HG02798 (cell line): ENCODE measurements around the gene FAM107B.

Source experiments
- ATAC-seq: cut with Tn5 transposase; IDR thresholded peaks from one replicate; pipeline ENCODE4 v1.9.1; 2021; ENCODE audit warnings: mild to moderate bottlenecking; ENCODE audit not compliant: unreplicated experiment, poor library complexity

FAM107B gene

DNA sequence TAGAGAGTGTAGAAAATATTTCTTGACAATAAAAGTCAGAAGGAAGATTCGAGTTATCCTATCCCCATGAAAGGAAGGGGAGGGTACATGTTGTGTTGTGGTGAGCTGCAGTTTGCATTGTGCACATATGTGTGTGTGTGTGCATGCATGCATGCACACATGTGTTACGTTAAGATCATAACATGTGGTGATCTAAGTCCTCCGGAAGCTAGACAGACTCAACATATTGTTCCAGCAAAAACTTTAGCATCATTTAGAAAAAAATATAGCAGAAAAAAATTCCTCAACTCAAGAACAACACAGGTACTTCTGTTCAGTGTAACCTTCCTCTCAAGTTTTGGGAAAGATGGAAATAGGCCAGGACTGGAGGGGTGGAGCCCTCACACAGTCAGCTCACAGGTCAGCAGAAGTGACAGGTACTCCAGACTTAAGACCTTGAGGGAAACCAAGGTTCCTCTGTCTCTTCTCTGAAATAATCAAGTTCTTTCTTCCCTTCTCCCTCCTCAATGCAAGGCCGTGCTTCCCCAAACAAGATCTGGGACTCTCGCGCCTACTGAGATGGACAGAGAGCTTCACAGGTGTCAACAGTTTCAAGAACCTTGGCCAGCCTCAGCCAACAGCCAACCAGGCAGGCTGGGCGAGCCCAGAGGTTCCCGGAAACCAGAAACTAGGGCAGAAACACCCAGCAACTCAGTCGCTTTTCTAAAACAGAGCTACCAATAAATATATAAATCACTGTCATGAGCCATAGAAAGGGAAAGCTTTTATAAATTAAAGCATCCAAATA, 205.2 kb downstream of the FAM107B start:
- no peak for ATAC-seq

GRCh38 chr10:14567421-14567820, 207.3 kb downstream of the FAM107B start:
- no peak for ATAC-seq

GRCh38 chr10:14566498-14566897, 208.2 kb downstream of the FAM107B start:
- no peak for ATAC-seq

DNA sequence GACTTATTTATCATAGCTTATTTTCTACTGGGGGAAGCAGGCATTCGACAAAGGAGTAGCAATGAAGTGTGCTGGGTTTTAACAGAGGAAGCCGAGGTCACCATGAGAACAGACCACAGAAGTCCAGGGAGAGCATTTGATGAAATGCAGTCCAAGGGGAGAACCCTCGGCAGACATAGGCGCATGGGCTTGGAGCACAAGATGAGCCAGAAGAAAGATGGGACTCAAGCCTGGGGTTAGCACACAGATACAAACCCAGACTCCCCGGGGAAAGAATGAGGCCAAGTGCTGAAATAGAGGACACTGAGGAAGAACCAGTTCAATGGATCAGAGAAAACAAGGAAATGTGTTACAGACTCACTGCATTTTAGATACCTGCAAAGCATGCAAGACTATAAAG, 209.5 kb downstream of the FAM107B start:
- ATAC-seq: no peak

GRCh38 chr10:14564268-14564744, 210.4 kb downstream of the FAM107B start:
- peak; percentile 35 for ATAC-seq

DNA sequence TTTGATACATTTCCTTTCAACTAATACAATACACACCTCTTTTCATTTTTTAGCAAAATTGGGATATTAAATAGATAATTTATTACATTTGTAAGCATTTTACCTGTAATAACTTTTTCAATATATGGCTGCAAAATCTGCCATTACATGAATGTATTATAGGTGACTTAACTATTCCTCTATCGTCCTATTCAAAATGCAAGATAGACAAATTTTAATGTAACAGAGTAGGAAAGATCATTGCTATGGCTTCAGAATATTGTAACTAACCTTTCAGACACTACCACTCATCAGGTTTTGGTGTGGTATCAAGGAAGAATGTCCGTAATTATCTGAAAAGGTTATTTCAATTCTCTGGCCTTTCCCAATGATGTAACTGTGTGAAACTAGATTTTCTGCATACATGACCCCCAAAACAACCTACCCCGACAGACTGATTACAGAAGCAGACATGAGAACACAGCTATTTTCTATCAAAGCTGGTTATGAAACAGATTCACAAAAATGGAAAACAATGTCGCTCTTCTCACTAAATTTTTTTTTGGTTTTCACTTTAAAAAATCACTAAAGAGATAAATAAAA, 211.2 kb downstream of the FAM107B start:
- ATAC-seq: no peak

GRCh38 chr10:14563076-14563336, 211.7 kb downstream of the FAM107B start:
- ATAC-seq: no peak

DNA sequence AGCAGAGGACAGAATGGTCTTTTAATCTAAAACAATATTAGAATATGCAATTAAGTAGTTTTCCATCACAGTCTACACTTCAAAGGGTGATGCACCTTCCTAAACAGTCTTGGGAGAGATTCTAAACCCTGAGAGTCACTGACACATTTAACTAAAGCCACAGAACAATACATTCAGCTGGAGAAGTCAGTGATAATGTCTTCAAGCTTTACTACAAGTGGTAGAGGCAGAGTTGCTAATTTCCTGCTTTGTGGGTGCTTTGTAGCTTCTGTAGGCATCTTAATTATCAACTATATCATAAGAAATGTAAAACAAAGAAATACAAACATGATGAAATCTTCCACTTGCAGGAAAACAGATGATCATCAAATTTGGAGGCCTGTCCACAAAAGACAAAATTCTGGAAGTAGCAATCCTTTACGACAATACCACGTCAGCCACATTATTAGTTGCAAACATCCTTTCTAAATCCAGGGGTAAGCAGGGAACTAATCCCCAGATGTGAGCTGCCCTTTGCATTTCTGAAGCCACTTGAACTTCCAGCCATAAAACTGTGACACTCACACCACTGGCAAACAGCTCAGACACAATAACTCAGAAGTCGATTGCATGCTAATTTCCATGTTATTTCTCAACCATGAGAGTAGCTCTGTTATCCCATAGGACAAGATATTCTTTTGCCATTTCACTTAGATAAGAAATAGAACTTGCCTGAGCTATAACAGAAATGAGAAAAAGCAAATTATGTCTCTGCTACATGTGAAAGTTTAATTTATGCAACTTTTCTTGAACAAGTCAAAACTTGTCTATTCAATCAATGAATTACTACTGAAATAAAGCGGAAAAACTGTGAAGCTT, 212.2 kb downstream of the FAM107B start:
- no peak for ATAC-seq

GRCh38 chr10:14560791-14561765, 213.6 kb downstream of the FAM107B start:
- ATAC-seq: no peak

DNA sequence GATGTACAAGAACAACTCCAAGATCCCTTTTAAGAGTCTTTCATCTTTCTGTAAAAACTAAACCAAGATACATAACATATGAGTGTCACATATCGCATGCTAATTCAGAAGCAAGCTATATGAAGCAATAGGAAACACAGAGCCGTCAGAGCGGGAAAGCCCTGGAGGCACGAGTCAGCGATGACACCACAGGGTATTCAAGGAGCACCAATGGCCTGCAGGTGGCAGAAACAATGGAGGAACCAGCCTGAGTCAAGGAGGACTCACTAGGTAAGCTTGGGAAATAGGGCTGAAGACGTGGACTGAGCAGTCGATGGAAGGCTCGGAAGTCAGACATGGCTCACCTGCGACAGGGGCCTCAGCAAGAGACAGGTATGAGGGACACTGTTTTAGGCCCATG, 214.4 kb downstream of the FAM107B start:
- ATAC-seq: no peak

- no peak for ATAC-seq
Measured at GRCh38 chr10:14558025-14558424, 216.7 kb downstream of the FAM107B start.

DNA sequence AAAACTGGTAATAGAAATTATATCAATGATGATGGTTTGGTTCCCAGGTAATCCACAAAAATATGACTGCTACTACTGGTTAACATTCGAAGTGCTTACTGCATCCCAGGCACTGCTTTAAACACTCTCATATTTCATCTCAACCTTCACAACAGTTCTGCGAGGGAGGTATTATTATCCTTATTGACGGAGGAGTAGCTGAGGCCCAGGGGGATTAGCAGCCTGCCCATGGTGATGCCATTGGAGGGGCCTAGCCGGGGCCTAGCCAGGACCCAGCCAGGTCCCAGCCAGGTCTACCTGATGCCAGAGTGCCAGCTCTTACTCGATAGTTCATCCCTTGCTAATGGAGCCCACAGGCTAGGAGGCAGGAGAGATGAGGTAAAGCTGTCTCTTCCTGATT, 217.1 kb downstream of the FAM107B start:
- no peak for ATAC-seq

GRCh38 chr10:14556285-14556956, 218.3 kb downstream of the FAM107B start:
- peak; percentile 66 for ATAC-seq

DNA sequence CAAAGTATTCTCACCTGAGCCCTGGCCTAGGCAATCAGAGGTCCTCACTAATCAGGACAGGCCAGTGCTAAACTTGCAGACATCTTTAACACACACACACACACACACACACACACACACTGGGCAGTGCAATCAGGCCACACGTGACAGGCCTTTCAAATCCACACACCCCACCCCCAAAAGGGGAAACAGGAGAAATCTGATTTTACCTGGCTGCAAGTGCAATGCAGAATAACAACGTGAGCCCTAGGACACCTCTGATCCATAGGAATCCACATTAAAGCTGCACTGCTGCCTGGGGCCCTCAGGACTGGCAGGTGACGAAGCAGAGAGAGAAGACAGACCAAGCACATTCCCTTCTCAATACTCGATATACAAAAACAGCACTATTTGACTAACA, 218.9 kb downstream of the FAM107B start:
- no peak for ATAC-seq

DNA sequence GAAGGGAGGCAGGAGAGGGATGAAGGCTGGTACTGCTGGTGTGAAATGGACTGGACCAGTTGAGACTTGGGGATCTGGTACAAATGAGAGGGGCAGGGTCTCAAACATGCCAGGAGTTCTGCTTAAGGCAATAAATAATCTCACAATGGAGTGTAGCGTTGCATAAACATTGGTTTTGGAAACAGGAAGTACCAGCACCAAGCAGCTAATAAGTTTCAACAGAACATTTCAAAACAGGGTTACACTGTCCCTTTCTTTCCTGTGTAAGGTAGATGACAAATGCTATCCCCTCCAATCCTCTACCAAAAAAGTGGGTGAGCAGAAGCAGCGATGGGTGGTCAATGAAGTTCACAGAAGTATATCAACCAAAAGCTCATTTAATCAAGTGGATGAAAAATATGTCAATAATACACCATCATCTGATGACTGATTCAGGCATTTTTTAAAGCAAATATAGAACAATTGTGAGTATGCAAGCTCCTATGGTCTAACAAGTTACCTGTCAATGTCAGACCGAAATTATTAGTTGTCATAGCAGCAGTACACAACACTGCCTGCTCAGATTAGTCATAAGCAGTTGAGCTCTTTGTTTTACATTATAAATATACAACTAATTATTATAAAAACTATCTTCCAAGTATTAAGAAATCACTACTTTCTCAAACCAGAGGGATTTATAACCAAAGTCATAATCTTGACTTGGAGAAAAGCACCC, 220.0 kb downstream of the FAM107B start:
- ATAC-seq: no peak

- ATAC-seq: no peak
Measured at GRCh38 chr10:14554091-14554490, 220.6 kb downstream of the FAM107B start.

- no peak for ATAC-seq
Measured at GRCh38 chr10:14553448-14553847, 221.2 kb downstream of the FAM107B start.

- no peak for ATAC-seq
Measured at GRCh38 chr10:14552015-14552414, 222.7 kb downstream of the FAM107B start.

DNA sequence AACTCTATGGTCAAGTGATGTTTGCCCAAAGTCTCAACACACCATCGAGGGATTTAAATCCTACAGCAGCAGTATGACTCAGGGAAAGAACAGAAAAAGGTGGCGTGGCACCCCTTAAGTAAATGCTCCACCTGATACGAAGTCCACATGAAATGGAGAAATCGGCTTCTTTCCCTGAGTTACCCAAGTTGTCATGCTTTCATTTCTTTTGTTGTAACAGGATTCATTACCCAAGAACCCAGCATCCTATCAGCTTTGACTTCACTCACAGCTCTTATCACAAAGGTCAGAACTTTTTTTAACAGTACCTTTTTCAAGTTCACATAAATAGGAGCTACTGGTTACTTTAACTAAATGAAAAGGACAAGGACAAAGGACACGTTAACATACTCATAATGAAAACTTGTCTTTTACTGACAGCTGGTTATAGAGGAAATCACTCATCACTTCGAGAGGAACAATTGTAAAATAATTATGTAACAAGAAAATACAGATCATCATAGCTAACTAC, 224.2 kb downstream of the FAM107B start:
- ATAC-seq: no peak
